OCI-LY1 (cell line): ENCODE data around the gene HSPA4.

Experiments
- H2AFZ ChIP-seq: fragments of 200-600 bp; sonication (generic), shearing (Covaris generic); 2 replicates; pipeline ENCODE4 v1.6.0; 2014; ENCODE audit warnings: antibody characterized with exemption, mild to moderate bottlenecking, low read length
- H3F3A ChIP-seq: fragments of 200-600 bp; sonication (generic), shearing (Covaris generic); 2 replicates; pipeline ENCODE4 v1.6.0; 2014; ENCODE audit warnings: mild to moderate bottlenecking, antibody characterized with exemption, low read length, moderate library complexity; ENCODE audit not compliant: insufficient read depth
- H3K27ac ChIP-seq: fragments of 200-600 bp; sonication (generic); 2 replicates; pipeline ENCODE4 v1.5.1; 2014; ENCODE audit warnings: low read length, mixed run types, mild to moderate bottlenecking, low read depth; ENCODE audit not compliant: poor library complexity, severe bottlenecking
- H3K27me3 ChIP-seq: fragments of 200-600 bp; sonication (generic); 2 replicates; pipeline ENCODE4 v1.6.0; 2014; ENCODE audit warnings: antibody characterized with exemption, mild to moderate bottlenecking, low read length, moderate library complexity; ENCODE audit not compliant: insufficient read depth
- H3K36me3 ChIP-seq: fragments of 200-600 bp; sonication (generic); 2 replicates; pipeline ENCODE4 v1.6.1; 2014; ENCODE audit warnings: mild to moderate bottlenecking, antibody characterized with exemption, low read length, moderate library complexity, mixed read lengths; ENCODE audit not compliant: insufficient read depth
- H3K4me1 ChIP-seq: fragments of 200-600 bp; sonication (generic); 2 replicates; pipeline ENCODE4 v1.5.1; 2014; ENCODE audit warnings: mild to moderate bottlenecking, low read length, moderate library complexity; ENCODE audit not compliant: insufficient read depth, severe bottlenecking
- H3K4me2 ChIP-seq: fragments of 200-600 bp; sonication (generic), shearing (Covaris generic); 2 replicates; pipeline ENCODE4 v1.6.1; 2014; ENCODE audit warnings: low read length
- H3K4me3 ChIP-seq: fragments of 200-600 bp; sonication (generic); 2 replicates; pipeline ENCODE4 v1.5.1; 2014; ENCODE audit warnings: low read length, low read depth, mild to moderate bottlenecking, mixed read lengths; ENCODE audit not compliant: poor library complexity, severe bottlenecking
- H3K79me2 ChIP-seq: fragments of 200-600 bp; shearing (Covaris generic); 2 replicates; pipeline ENCODE4 v1.6.1; 2016; ENCODE audit warnings: mixed run types, low read length, mixed read lengths; ENCODE audit not compliant: insufficient read depth
- H3K9ac ChIP-seq: fragments of 200-600 bp; sonication (generic), shearing (Covaris generic); 2 replicates; pipeline ENCODE4 v1.6.1; 2014; ENCODE audit warnings: mild to moderate bottlenecking, low read length, mixed read lengths
- H3K9me2 ChIP-seq: fragments of 200-600 bp; sonication (generic), shearing (Covaris generic); 2 replicates; pipeline ENCODE4 v1.6.1; 2014; ENCODE audit warnings: low read depth, mild to moderate bottlenecking, low read length, mixed read lengths
- H3K9me3 ChIP-seq: fragments of 200-600 bp; shearing (Covaris generic); 2 replicates; pipeline ENCODE4 v1.6.1; 2014; ENCODE audit warnings: low read length, mixed read lengths
- H4K20me1 ChIP-seq: fragments of 200-600 bp; sonication (generic), shearing (Covaris generic); 2 replicates; pipeline ENCODE4 v1.6.0; 2016; ENCODE audit warnings: mild to moderate bottlenecking, low read length; ENCODE audit not compliant: insufficient read depth
- EZH2 ChIP-seq: fragments of 200-600 bp; sonication (generic), shearing (Covaris generic); IDR thresholded peaks from 2 replicates; pipeline ENCODE4 v1.8.0; 2017; ENCODE audit warnings: borderline replicate concordance, mixed run types, mild to moderate bottlenecking, antibody characterized with exemption, low read length, moderate library complexity, mixed read lengths
- TF ChIP-seq, protein P1 (sequence below): fragments of 200-600 bp; sonication (generic), shearing (Covaris generic); IDR thresholded peaks from 2 replicates; pipeline ENCODE4 v1.5.1; 2017; ENCODE audit warnings: mild to moderate bottlenecking, antibody characterized with exemption, low read length, moderate library complexity, mixed read lengths

Gene HSPA4

DNA sequence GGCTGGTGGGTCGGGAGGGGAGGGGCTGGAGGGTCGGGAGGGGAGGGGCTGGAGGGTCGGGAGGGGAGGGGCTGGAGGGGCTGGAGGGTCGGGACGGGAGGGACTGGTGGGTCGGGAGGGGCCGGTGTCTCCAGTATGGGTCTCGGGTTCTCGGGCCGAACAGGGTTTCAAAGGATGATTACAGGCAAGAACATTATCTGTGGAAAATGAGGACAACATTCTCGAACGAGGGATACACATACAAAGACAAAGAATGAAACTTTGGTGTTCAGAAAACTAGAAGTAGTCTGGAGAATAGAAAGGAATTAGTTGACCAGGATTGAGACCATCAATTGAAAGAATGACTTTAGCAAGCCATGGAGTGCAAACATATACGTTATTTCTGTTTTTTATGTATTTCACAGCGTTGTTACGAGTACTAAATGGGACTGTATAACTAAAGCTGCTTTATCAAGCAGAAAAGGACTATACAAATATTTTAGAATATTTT lies 25.1 kb upstream of the HSPA4 start:
- H3F3A ChIP-seq, result no peaks in the 10 kb centered on the region
- peak overlapping the region; percentile 94 for H2AFZ ChIP-seq
- peaks cover 31% of the 10 kb centered on the region for H3K79me2 ChIP-seq
- H3K36me3 ChIP-seq, result peaks cover 20% of the 10 kb centered on the region
- peak overlapping the region; percentile 69 for H3K4me3 ChIP-seq
- no peaks in the 10 kb centered on the region for H3K9me2 ChIP-seq
- peaks cover 41% of the 10 kb centered on the region for H3K4me1 ChIP-seq
- H4K20me1 ChIP-seq, result no peaks in the 10 kb centered on the region
- H3K9ac ChIP-seq, result peak overlapping the region; percentile 64
- no peaks in the 10 kb centered on the region for H3K27me3 ChIP-seq
- no peaks in the 10 kb centered on the region for H3K9me3 ChIP-seq
- peak overlapping the region; percentile 83 for H3K4me2 ChIP-seq
- TF ChIP-seq, protein P1, sequence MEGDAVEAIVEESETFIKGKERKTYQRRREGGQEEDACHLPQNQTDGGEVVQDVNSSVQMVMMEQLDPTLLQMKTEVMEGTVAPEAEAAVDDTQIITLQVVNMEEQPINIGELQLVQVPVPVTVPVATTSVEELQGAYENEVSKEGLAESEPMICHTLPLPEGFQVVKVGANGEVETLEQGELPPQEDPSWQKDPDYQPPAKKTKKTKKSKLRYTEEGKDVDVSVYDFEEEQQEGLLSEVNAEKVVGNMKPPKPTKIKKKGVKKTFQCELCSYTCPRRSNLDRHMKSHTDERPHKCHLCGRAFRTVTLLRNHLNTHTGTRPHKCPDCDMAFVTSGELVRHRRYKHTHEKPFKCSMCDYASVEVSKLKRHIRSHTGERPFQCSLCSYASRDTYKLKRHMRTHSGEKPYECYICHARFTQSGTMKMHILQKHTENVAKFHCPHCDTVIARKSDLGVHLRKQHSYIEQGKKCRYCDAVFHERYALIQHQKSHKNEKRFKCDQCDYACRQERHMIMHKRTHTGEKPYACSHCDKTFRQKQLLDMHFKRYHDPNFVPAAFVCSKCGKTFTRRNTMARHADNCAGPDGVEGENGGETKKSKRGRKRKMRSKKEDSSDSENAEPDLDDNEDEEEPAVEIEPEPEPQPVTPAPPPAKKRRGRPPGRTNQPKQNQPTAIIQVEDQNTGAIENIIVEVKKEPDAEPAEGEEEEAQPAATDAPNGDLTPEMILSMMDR, result no peak
- no peak for TF ChIP-seq EZH2
- H3K27ac ChIP-seq, result peak overlapping the region; percentile 61

GRCh38 chr5:133029416-133029815 lies 22.4 kb upstream of the HSPA4 start:
- Histone ChIP-seq H3K9ac (no peak overlapping the region; the same call in 1 of the 2 replicates), H2AFZ (no peak overlapping the region)

GRCh38 chr5:133030343-133031005 lies 21.3 kb upstream of the HSPA4 start:
- no peak for TF ChIP-seq EZH2
- TF ChIP-seq, protein P1, result no peak
- Histone ChIP-seq H3K9ac (peak overlapping the region; percentile 0; the same call in 1 of the 2 replicates), H3K4me3 (no peak overlapping the region), H3F3A (no peaks in the 10 kb centered on the region), H3K4me1 (peaks cover 58% of the 10 kb centered on the region), H3K4me2 (no peak overlapping the region), H3K27ac (peak overlapping the region; percentile 43), H3K36me3 (no peaks in the 10 kb centered on the region), H3K9me3 (no peaks in the 10 kb centered on the region), H3K79me2 (peaks cover 5% of the 10 kb centered on the region), H2AFZ (0 out of 2 replicates have a peak overlapping the region, but pooled peaks have one; percentile 9), H4K20me1 (no peaks in the 10 kb centered on the region), H3K9me2 (no peaks in the 10 kb centered on the region), H3K27me3 (no peaks in the 10 kb centered on the region)

More at GRCh38 chr5:133029416-133029815, 22.4 kb upstream of the HSPA4 start:
- Histone ChIP-seq H3F3A (no peaks in the 10 kb centered on the region), H3K4me1 (peaks cover 59% of the 10 kb centered on the region), H3K36me3 (no peaks in the 10 kb centered on the region; the same call in 1 of the 2 replicates), H4K20me1 (no peaks in the 10 kb centered on the region), H3K9me2 (no peaks in the 10 kb centered on the region), H3K9me3 (no peaks in the 10 kb centered on the region), H3K27ac (peak overlapping the region; percentile 43), H3K27me3 (no peaks in the 10 kb centered on the region), H3K79me2 (peaks cover 15% of the 10 kb centered on the region), H3K4me3 (no peak overlapping the region), H3K4me2 (no peak overlapping the region)
- TF ChIP-seq, protein P1, result no peak
- no peak for TF ChIP-seq EZH2
